ENCODE measurements around the gene KANSL1. TPM values are rescaled to one million over a fixed set of nuclear protein-coding genes. Genes with fewer than 3 reads are reported as not detected.
"Not testable (repeated sequence)": the region's sequence is repeated elsewhere in the genome, so short reads cannot be mapped to it uniquely, and the experiment has no call there.

The KANSL1 gene
- total RNA-seq, 3 donors from 2014 or later = 59.5 to 142 (median 111) TPM

- no peaks in the 10 kb centered on the region for H3K4me1 ChIP-seq
- H3K36me3 ChIP-seq = no peaks in the 10 kb centered on the region
- H3K27me3 ChIP-seq = no peaks in the 10 kb centered on the region
- H3K9me3 ChIP-seq = no peaks in the 10 kb centered on the region
- TF ChIP-seq POLR2AphosphoS5 (IDR thresholded peaks at IDR 0.05) = no peak
- TF ChIP-seq POLR2A (IDR thresholded peaks at IDR 0.05) = no peak
- TF ChIP-seq CTCF (IDR thresholded peaks at IDR 0.05) = no peak
- no peak for DNase-seq (ENCODE audit: low spot score in 2 of 2)
- no peak overlapping the region for H3K27ac ChIP-seq
- intact Hi-C loops (cut with DNase I; ENCODE audit: low total_unique reads) = no loop called here
- H3K4me3 ChIP-seq = no peak overlapping the region
These were observed 167.6 kb downstream of the KANSL1 start for GRCh38 chr17:46025510-46026165.

GRCh38 chr17:46025060-46025459, 168.2 kb downstream of the KANSL1 start:
- no peaks in the 10 kb centered on the region for H3K36me3 ChIP-seq
- TF ChIP-seq CTCF (IDR thresholded peaks at IDR 0.05) (no peak), POLR2A (IDR thresholded peaks at IDR 0.05) (no peak), POLR2AphosphoS5 (IDR thresholded peaks at IDR 0.05) (no peak)
- H3K27me3 ChIP-seq = no peaks in the 10 kb centered on the region
- DNase-seq (ENCODE audit: low spot score in 2 of 2) = no peak
- no peak overlapping the region for H3K4me3 ChIP-seq
- intact Hi-C loops (cut with DNase I; ENCODE audit: low total_unique reads) = no loop called here
- H3K4me1 ChIP-seq = no peaks in the 10 kb centered on the region
- no peaks in the 10 kb centered on the region for H3K9me3 ChIP-seq
- H3K27ac ChIP-seq = no peak overlapping the region

- TF ChIP-seq POLR2A (IDR thresholded peaks at IDR 0.05) = no peak
- TF ChIP-seq CTCF (IDR thresholded peaks at IDR 0.05) = no peak
- TF ChIP-seq POLR2AphosphoS5 (IDR thresholded peaks at IDR 0.05) = no peak
- H3K27me3 ChIP-seq = no peaks in the 10 kb centered on the region
- H3K4me1 ChIP-seq = no peaks in the 10 kb centered on the region
- DNase-seq (ENCODE audit: low spot score in 2 of 2) = peak in 1 of 2 donors; percentile 30
- no peak overlapping the region for H3K27ac ChIP-seq
- no peaks in the 10 kb centered on the region for H3K9me3 ChIP-seq
- H3K36me3 ChIP-seq = no peaks in the 10 kb centered on the region
- intact Hi-C loops (cut with DNase I; ENCODE audit: low total_unique reads) = no loop called here
- no peak overlapping the region for H3K4me3 ChIP-seq
These were observed 168.6 kb downstream of the KANSL1 start for GRCh38 chr17:46024590-46024989.

GRCh38 chr17:46023783-46024388, 169.3 kb downstream of the KANSL1 start:
- TF ChIP-seq CTCF (IDR thresholded peaks at IDR 0.05) (no peak), POLR2AphosphoS5 (IDR thresholded peaks at IDR 0.05) (no peak), POLR2A (IDR thresholded peaks at IDR 0.05) (no peak)
- Histone ChIP-seq H3K36me3 (no peaks in the 10 kb centered on the region), H3K9me3 (no peaks in the 10 kb centered on the region), H3K27me3 (no peaks in the 10 kb centered on the region), H3K4me1 (no peaks in the 10 kb centered on the region), H3K27ac (no peak overlapping the region), H3K4me3 (no peak overlapping the region)
- DNase-seq (ENCODE audit: low spot score in 2 of 2) = peak in 1 of 2 donors; percentile 49
- intact Hi-C loops (cut with DNase I; ENCODE audit: low total_unique reads) = no loop called here

GRCh38 chr17:46023366-46023765, 169.9 kb downstream of the KANSL1 start:
- H3K4me1 ChIP-seq; H3K27ac ChIP-seq; H3K27me3 ChIP-seq; H3K4me3 ChIP-seq; H3K9me3 ChIP-seq; H3K36me3 ChIP-seq; intact Hi-C loops (cut with DNase I; ENCODE audit: low total_unique reads); DNase-seq (ENCODE audit: low spot score in 2 of 2): not testable (repeated sequence)
